ENCODE measurements around the gene ASCC1. TPM values are rescaled to one million over a fixed set of nuclear protein-coding genes. Genes with fewer than 3 reads are reported as not detected.
A peak's percentile ranks its signal among the peaks of the same experiment; 100 is the strongest.

Gene ASCC1
- total and polyA plus RNA-seq, 2 of the 13 experiments (the other 11 are each of a cell fraction or from before 2014, with no cell fraction given): 21.6 to 30.1 TPM

GRCh38 chr10:72082856-72083789 lies 133.0 kb downstream of the ASCC1 start:
- in situ Hi-C loops (cut with HindIII; ENCODE audit: extremely low pct_ligation_motif_present, low pct_unique_long_range_greater_than_20kb): loop anchor here (25.0 kb wide), 1 partner anchor 254 kb away; no protein-coding TSS in a partner anchor

GRCh38 chr10:72081772-72082590 lies 134.1 kb downstream of the ASCC1 start:
- no peaks in the 10 kb centered on the region for H3K9me3 ChIP-seq (ENCODE audit: low read length)
- ATAC-seq (no peak), DNase-seq (ENCODE audit: low spot score) (no peak), FAIRE-seq (no peak)
- in situ Hi-C loops (cut with HindIII; ENCODE audit: extremely low pct_ligation_motif_present, low pct_unique_long_range_greater_than_20kb) (loop anchor here (25.0 kb wide), 1 partner anchor 255 kb away; no protein-coding TSS in a partner anchor), intact Hi-C loops (cut with micrococcal nuclease; ENCODE audit: unreplicated experiment) (no loop called here)
- BruUV-seq (replicated peaks): no TSS peak
- H4K20me1 ChIP-seq (ENCODE audit: insufficient read depth, low read length): no peaks in the 10 kb centered on the region
- H3K36me3 ChIP-seq (replicated peaks in 1 of 2; ENCODE audit: control insufficient read depth in 1 of 2, insufficient read depth in 2 of 2, low read length in 2 of 2): no peaks in the 10 kb centered on the region
- 57% methylated on average over 11 of the region's 14 CpGs for WGBS (ENCODE audit: low lambda C conversion rate)
- no peak overlapping the region for H3K4me2 ChIP-seq (ENCODE audit: low read depth, low read length)
- peaks cover 19% of the 10 kb centered on the region for H3K4me1 ChIP-seq (ENCODE audit: insufficient read depth, low read length)
- H3K27me3 ChIP-seq (ENCODE audit: control insufficient read depth in 1 of 2, insufficient read depth in 2 of 2, low read length in 2 of 2): peaks cover 4 to 23% of the 10 kb centered on the region in 2 experiments; a peak in 3 of 5 replicates
- POLR2A ChIA-PET: no interaction called here
- H2AFZ ChIP-seq (ENCODE audit: low read length): no peak overlapping the region
- no peak overlapping the region for H3K4me3 ChIP-seq (replicated peaks in 1 of 3; ENCODE audit: insufficient read depth in 1 of 3, low read depth in 2 of 3, low read length in 3 of 3)
- CTCF ChIA-PET (ENCODE audit: low intra/inter-chr PET ratio, low total read pairs): no interaction called here
- no peaks in the 10 kb centered on the region for H3K79me2 ChIP-seq (ENCODE audit: insufficient read depth, low read length)
- peak; percentile 75; the same call in 1 of the 2 replicates for TF ChIP-seq ZKSCAN1 (IDR thresholded peaks at IDR 0.05; ENCODE audit: low read length)
- no peak for TF ChIP-seq KLF15 (CRISPR knock-in tag; IDR thresholded peaks at IDR 0.05; ENCODE audit: borderline replicate concordance)
- TF ChIP-seq HMGA1 (CRISPR knock-in tag; conservative IDR thresholded peaks at IDR 0.05): no peak
- no peak for TF ChIP-seq ZNF335 (CRISPR knock-in tag; IDR thresholded peaks at IDR 0.05)
- H3K9ac ChIP-seq (ENCODE audit: insufficient read depth, low read depth, low read length): no peak overlapping the region
- H3K27ac ChIP-seq (ENCODE audit: extremely low read length, insufficient read depth, low read length): no peak overlapping the region

More at GRCh38 chr10:72082856-72083789, 133.0 kb downstream of the ASCC1 start:
- no peak overlapping the region for H3K27ac ChIP-seq (ENCODE audit: extremely low read length, insufficient read depth, low read length)
- no peaks in the 10 kb centered on the region for H4K20me1 ChIP-seq (ENCODE audit: insufficient read depth, low read length)
- FAIRE-seq: no peak
- intact Hi-C loops (cut with micrococcal nuclease; ENCODE audit: unreplicated experiment): no loop called here
- no peak overlapping the region for H2AFZ ChIP-seq (ENCODE audit: low read length)
- no peaks in the 10 kb centered on the region for H3K9me3 ChIP-seq (ENCODE audit: low read length)
- TF ChIP-seq RBM22 (optimal IDR thresholded peaks at IDR 0.05; ENCODE audit: low read length) (no peak), ZNF180 (CRISPR knock-in tag; IDR thresholded peaks at IDR 0.05; ENCODE audit: borderline replicate concordance, low read depth) (no peak), POGZ (CRISPR knock-in tag; IDR thresholded peaks at IDR 0.05) (no peak), HOXA9 (CRISPR knock-in tag; IDR thresholded peaks at IDR 0.05; ENCODE audit: borderline replicate concordance) (no peak), ZNF143 (CRISPR knock-in tag; IDR thresholded peaks at IDR 0.05) (no peak), ZNF768 (CRISPR knock-in tag; IDR thresholded peaks at IDR 0.05) (peak; percentile 84)
- ChIA-PET CTCF (ENCODE audit: low intra/inter-chr PET ratio, low total read pairs) (no interaction called here), POLR2A (no interaction called here)
- H3K9ac ChIP-seq (ENCODE audit: insufficient read depth, low read depth, low read length): no peak overlapping the region
- DNase-seq (ENCODE audit: low spot score): no peak
- H3K4me2 ChIP-seq (ENCODE audit: low read depth, low read length): no peak overlapping the region
- WGBS (ENCODE audit: low lambda C conversion rate): 83% methylated on average over 6 of the region's 6 CpGs
- ATAC-seq: no peak
- no peak overlapping the region for H3K4me3 ChIP-seq (replicated peaks in 1 of 3; ENCODE audit: insufficient read depth in 1 of 3, low read depth in 2 of 3, low read length in 3 of 3)
- H3K27me3 ChIP-seq (ENCODE audit: control insufficient read depth in 1 of 2, insufficient read depth in 2 of 2, low read length in 2 of 2): peaks cover 4 to 31% of the 10 kb centered on the region in 2 experiments; a peak in 3 of 5 replicates
- no peaks in the 10 kb centered on the region for H3K36me3 ChIP-seq (replicated peaks in 1 of 2; ENCODE audit: control insufficient read depth in 1 of 2, insufficient read depth in 2 of 2, low read length in 2 of 2)
- peaks cover 30% of the 10 kb centered on the region for H3K4me1 ChIP-seq (ENCODE audit: insufficient read depth, low read length)
- no TSS peak for BruUV-seq (replicated peaks)
- no peaks in the 10 kb centered on the region for H3K79me2 ChIP-seq (ENCODE audit: insufficient read depth, low read length)

Measured in HepG2 (cell line).